K562 (cell line): ENCODE data around the gene SPTBN4. TPM values are rescaled to one million over a fixed set of nuclear protein-coding genes. Genes with fewer than 3 reads are reported as not detected.

Source experiments
- BDP1 ChIP-seq: IDR thresholded peaks from 3 replicates; pipeline ENCODE4 v1.6.1; 2011; ENCODE audit not compliant: insufficient read length, insufficient read depth
- BRF2 ChIP-seq: IDR thresholded peaks from 3 replicates; pipeline ENCODE4 v1.6.1; 2011; ENCODE audit warnings: borderline replicate concordance, mild to moderate bottlenecking; ENCODE audit not compliant: insufficient read length, insufficient read depth
- CAMTA2 ChIP-seq: fragments of 250-450 bp; sonication (Bioruptor Pico); conservative IDR thresholded peaks from 2 replicates; pipeline ENCODE4 v1.5.1; 2022
- CC2D1A ChIP-seq: fragments of 450-650 bp; IDR thresholded peaks from 2 replicates; pipeline ENCODE4 v1.6.1; 2017; ENCODE audit warnings: mild to moderate bottlenecking
- CHD7 ChIP-seq: fragments of 200-600 bp; sonication (generic); IDR thresholded peaks from one replicate; pipeline ENCODE4 v1.6.1; 2012; ENCODE audit warnings: mild to moderate bottlenecking, low read depth, low read length, inconsistent platforms
- E2F5 ChIP-seq: sonication (generic); formaldehyde crosslinking; IDR thresholded peaks from 2 replicates; pipeline ENCODE4 v1.8.0; 2022; ENCODE audit warnings: mild to moderate bottlenecking, missing genetic modification reagents
- ETS2 ChIP-seq: IDR thresholded peaks from 2 replicates; pipeline ENCODE4 v1.6.1; 2016; ENCODE audit warnings: borderline replicate concordance, missing genetic modification characterization, mild to moderate bottlenecking, moderate library complexity, missing compliant biosample characterization; ENCODE audit not compliant: poor library complexity, severe bottlenecking
- HSF4 ChIP-seq: fragments of 250-450 bp; sonication (Bioruptor Pico); IDR thresholded peaks from 2 replicates; pipeline ENCODE4 v2.1.2; 2022; ENCODE audit warnings: mild to moderate bottlenecking, moderate library complexity, borderline replicate concordance
- MEIS2 ChIP-seq: fragments of 450-650 bp; IDR thresholded peaks from 2 replicates; pipeline ENCODE4 v1.6.1; 2014; ENCODE audit warnings: mild to moderate bottlenecking; ENCODE audit not compliant: partially characterized antibody
- MTF1 ChIP-seq: fragments of 250-450 bp; sonication (Bioruptor Pico); IDR thresholded peaks from 2 replicates; pipeline ENCODE4 v1.9.0; 2021; ENCODE audit warnings: moderate library complexity, mild to moderate bottlenecking, inconsistent platforms, borderline replicate concordance
- PHF8 ChIP-seq: fragments of 200-600 bp; sonication (generic); IDR thresholded peaks from 2 replicates; pipeline ENCODE4 v1.6.1; 2012; ENCODE audit warnings: mixed run types, mild to moderate bottlenecking, inconsistent platforms, low read length, moderate library complexity, borderline replicate concordance
- RAD51 ChIP-seq: fragments of 450-650 bp; IDR thresholded peaks from 2 replicates; pipeline ENCODE4 v1.7.1; 2016; ENCODE audit warnings: low read depth, mild to moderate bottlenecking, borderline replicate concordance
- ZNF324 ChIP-seq: fragments of 250-450 bp; sonication (Bioruptor Pico); IDR thresholded peaks from 2 replicates; pipeline ENCODE4 v1.4.0; 2020; ENCODE audit warnings: mild to moderate bottlenecking
- ZNF444 ChIP-seq: fragments of 250-450 bp; sonication (Bioruptor Pico); IDR thresholded peaks from 2 replicates; pipeline ENCODE4 v1.4.0; 2020; ENCODE audit warnings: mild to moderate bottlenecking, moderate library complexity
- polyA plus RNA-seq, 8 experiments: library from polyadenylated mRNA; depleted of rRNA in 4 of 8; stranded (reverse) in 5 of 8; unstranded in 3 of 8; fragments of >200 nt; fragmentation: Nextera tagmentation in 2 of 8; fragmentation: Illumina TruSeq in 1 of 8; extraction: Ambion mirVana in 2 of 8; extraction: Trizol in 1 of 8; gene quantifications; 2 replicates each; pipeline versions ENCODE4 v1.2.1 to v1.2.3, GENCODE V29; 2011 to 2014; ENCODE audit warnings: inconsistent platforms in 1 of 8, missing spikeins in 1 of 8
- total RNA-seq, 7 experiments: library from RNA; depleted of rRNA in 6 of 7; stranded (reverse); fragments of >200 nt in 6 of 7; fragmentation: Illumina TruSeq in 2 of 7; extraction: Trizol in 2 of 7; gene quantifications; 2 replicates each; pipeline versions ENCODE4 v1.2.1 to v1.2.3, GENCODE V29; 2011 to 2021; ENCODE audit warnings: low replicate concordance in 1 of 7

The SPTBN4 gene
- total and polyA plus RNA-seq, 9 of the 15 experiments (the other 6 are each of a cell fraction or from before 2014, with no cell fraction given) = 0.01 to 1.5 (median 0.86) TPM

GRCh38 chr19:40601134-40601974, 134.6 kb downstream of the SPTBN4 start, which contains the start of gene LTBP4 (continued):
- no peak for TF ChIP-seq BDP1
- TF ChIP-seq HSF4 (CRISPR knock-in tag) = no peak
- TF ChIP-seq ZNF324 (CRISPR knock-in tag) = no peak
- peak; percentile 70; the same call in 1 of the 2 replicates for TF ChIP-seq PHF8
- no peak for TF ChIP-seq BRF2
- TF ChIP-seq ETS2 (tag) = no peak
- no peak for TF ChIP-seq ZNF444
- no peak for TF ChIP-seq RAD51
- no peak for TF ChIP-seq CC2D1A
- no peak for TF ChIP-seq MTF1
- no peak; the same call in 1 of the 2 replicates for TF ChIP-seq E2F5 (CRISPR knock-in tag)
- no peak for TF ChIP-seq CAMTA2 (CRISPR knock-in tag)
- no peak for TF ChIP-seq MEIS2
- no peak for TF ChIP-seq CHD7
